GM19328 (cell line): Measurements from ENCODE around the gene AP1AR.

ENCODE experiments used
- ATAC-seq: cut with Tn5 transposase; IDR thresholded peaks from one replicate; pipeline ENCODE4 v1.9.1; 2021; ENCODE audit warnings: mild to moderate bottlenecking, moderate library complexity; ENCODE audit not compliant: unreplicated experiment

The AP1AR gene

GRCh38 chr4:112219826-112220366 is 11.7 kb upstream of the AP1AR start:
- no peak for ATAC-seq

GRCh38 chr4:112222219-112222955 is 9.2 kb upstream of the AP1AR start:
- ATAC-seq = no peak

GRCh38 chr4:112225157-112225556 is 6.4 kb upstream of the AP1AR start:
- no peak for ATAC-seq

GRCh38 chr4:112230879-112231778 is 458 bp upstream of the AP1AR start:
- ATAC-seq = peak; percentile 89

- no peak for ATAC-seq
Observed at GRCh38 chr4:112234952-112235609, 3.5 kb downstream of the AP1AR start.

- no peak for ATAC-seq
Observed at GRCh38 chr4:112236040-112236439, 4.5 kb downstream of the AP1AR start.

- no peak for ATAC-seq
Observed at GRCh38 chr4:112238833-112239232, 7.2 kb downstream of the AP1AR start.

GRCh38 chr4:112245383-112245782 is 13.8 kb downstream of the AP1AR start:
- no peak for ATAC-seq

GRCh38 chr4:112247021-112247420 is 15.4 kb downstream of the AP1AR start:
- no peak for ATAC-seq

GRCh38 chr4:112251019-112251643 is 19.5 kb downstream of the AP1AR start:
- no peak for ATAC-seq

GRCh38 chr4:112252234-112252633 is 20.6 kb downstream of the AP1AR start:
- no peak for ATAC-seq

- peak; percentile 75 for ATAC-seq
Observed at GRCh38 chr4:112253382-112254000, 21.9 kb downstream of the AP1AR start.

GRCh38 chr4:112257098-112257497 is 25.5 kb downstream of the AP1AR start:
- no peak for ATAC-seq

GRCh38 chr4:112266823-112267222 is 35.2 kb downstream of the AP1AR start:
- no peak for ATAC-seq

- ATAC-seq = no peak
Observed at GRCh38 chr4:112270051-112270450, 38.5 kb downstream of the AP1AR start.

- ATAC-seq = no peak
Observed at GRCh38 chr4:112270640-112271421, 39.2 kb downstream of the AP1AR start.

GRCh38 chr4:112272292-112272691 is 40.7 kb downstream of the AP1AR start:
- ATAC-seq = no peak

- ATAC-seq = no peak
Observed at GRCh38 chr4:112274959-112275358, 43.4 kb downstream of the AP1AR start.

- no peak for ATAC-seq
Observed at GRCh38 chr4:112276113-112276512, 44.5 kb downstream of the AP1AR start.

- no peak for ATAC-seq
Observed at GRCh38 chr4:112277220-112277619, 45.6 kb downstream of the AP1AR start.
